Measurements from ENCODE around the gene MPHOSPH9. TPM values are rescaled to one million over a fixed set of nuclear protein-coding genes. Genes with fewer than 3 reads are reported as not detected.
"Not testable (repeated sequence)": the region's sequence is repeated elsewhere in the genome, so short reads cannot be mapped to it uniquely, and the experiment has no call there.

The MPHOSPH9 gene
- total RNA-seq, 4 donors from 2014 or later = 14.2 to 25.3 (median 15.1) TPM

GRCh38 chr12:123253641-123254459 lies 20.9 kb upstream of the MPHOSPH9 start:
- 88% methylated on average over 15 of the region's 24 CpGs for WGBS
- no peaks in the 10 kb centered on the region for H3K27me3 ChIP-seq
- peaks cover 27 to 44% (median 33%) of the 10 kb centered on the region in 4 donors for H3K4me1 ChIP-seq
- no peak overlapping the region for H3K27ac ChIP-seq (replicated peaks in 1 of 4)
- intact Hi-C loops (cut with DNase I) = no loop called here
- no peak for TF ChIP-seq CTCF (IDR thresholded peaks at IDR 0.05)
- no peak for TF ChIP-seq EP300 (IDR thresholded peaks at IDR 0.05)
- no peak for TF ChIP-seq POLR2AphosphoS5 (IDR thresholded peaks at IDR 0.05)
- TF ChIP-seq POLR2A (IDR thresholded peaks at IDR 0.05; ENCODE audit: low read depth) = no peak
- peaks cover 17 to 65% (median 56%) of the 10 kb centered on the region in 4 donors for H3K36me3 ChIP-seq
- no peak for DNase-seq (ENCODE audit: extremely low spot score)
- H3K4me3 ChIP-seq = no peak overlapping the region
- no peaks in the 10 kb centered on the region for H3K9me3 ChIP-seq

GRCh38 chr12:123252365-123252764 lies 19.4 kb upstream of the MPHOSPH9 start:
- H3K27me3 ChIP-seq; H3K27ac ChIP-seq (replicated peaks in 1 of 4); intact Hi-C loops (cut with DNase I); H3K4me3 ChIP-seq; H3K9me3 ChIP-seq; DNase-seq (ENCODE audit: extremely low spot score): not testable (repeated sequence)
- Histone ChIP-seq H3K36me3 (peaks cover 9 to 54% (median 43%) of the 10 kb centered on the region in 4 donors), H3K4me1 (peaks cover 25 to 44% (median 31%) of the 10 kb centered on the region in 4 donors)
- WGBS = 75% methylated on average over 9 of the region's 9 CpGs

GRCh38 chr12:123251403-123252076 lies 18.6 kb upstream of the MPHOSPH9 start:
- no peak overlapping the region for H3K27ac ChIP-seq (replicated peaks in 1 of 4)
- no peaks in the 10 kb centered on the region for H3K27me3 ChIP-seq
- H3K36me3 ChIP-seq = peaks cover under 1 to 46% (median 35%) of the 10 kb centered on the region in 4 donors
- DNase-seq (ENCODE audit: extremely low spot score) = no peak
- intact Hi-C loops (cut with DNase I) = no loop called here
- peaks cover 25 to 44% (median 31%) of the 10 kb centered on the region in 4 donors for H3K4me1 ChIP-seq
- H3K9me3 ChIP-seq = no peaks in the 10 kb centered on the region
- 92% methylated on average over 6 of the region's 8 CpGs for WGBS
- H3K4me3 ChIP-seq = no peak overlapping the region
- TF ChIP-seq EP300 (IDR thresholded peaks at IDR 0.05) = no peak
- TF ChIP-seq POLR2A (IDR thresholded peaks at IDR 0.05; ENCODE audit: low read depth) = no peak
- no peak for TF ChIP-seq POLR2AphosphoS5 (IDR thresholded peaks at IDR 0.05)
- no peak for TF ChIP-seq CTCF (IDR thresholded peaks at IDR 0.05)

GRCh38 chr12:123250471-123251383 lies 17.8 kb upstream of the MPHOSPH9 start:
- no peak overlapping the region for H3K27ac ChIP-seq (replicated peaks in 1 of 4)

GRCh38 chr12:123248996-123249741 lies 16.2 kb upstream of the MPHOSPH9 start:
- H3K4me1 ChIP-seq = peaks cover 22 to 37% (median 27%) of the 10 kb centered on the region in 4 donors
- H3K27ac ChIP-seq (replicated peaks in 1 of 4); H3K4me3 ChIP-seq; intact Hi-C loops (cut with DNase I); H3K27me3 ChIP-seq; DNase-seq (ENCODE audit: extremely low spot score); H3K9me3 ChIP-seq: not testable (repeated sequence)
- WGBS = 97% methylated on average over 14 of the region's 26 CpGs
- H3K36me3 ChIP-seq = peaks cover 0 to 22% (median 14%) of the 10 kb centered on the region in 4 donors

More at GRCh38 chr12:123250471-123251383, 17.8 kb upstream of the MPHOSPH9 start:
- peaks cover 25 to 44% (median 31%) of the 10 kb centered on the region in 4 donors for H3K4me1 ChIP-seq
- H3K4me3 ChIP-seq = no peak overlapping the region
- WGBS = 85% methylated on average over 13 of the region's 13 CpGs
- no peak for DNase-seq (ENCODE audit: extremely low spot score)
- H3K36me3 ChIP-seq = peaks cover 0 to 38% (median 27%) of the 10 kb centered on the region in 4 donors
- H3K27me3 ChIP-seq = no peaks in the 10 kb centered on the region
- no peaks in the 10 kb centered on the region for H3K9me3 ChIP-seq
- no peak for TF ChIP-seq POLR2A (IDR thresholded peaks at IDR 0.05; ENCODE audit: low read depth)
- TF ChIP-seq POLR2AphosphoS5 (IDR thresholded peaks at IDR 0.05) = no peak
- no peak for TF ChIP-seq EP300 (IDR thresholded peaks at IDR 0.05)
- no peak for TF ChIP-seq CTCF (IDR thresholded peaks at IDR 0.05)
- intact Hi-C loops (cut with DNase I) = no loop called here

- H3K4me3 ChIP-seq; H3K27me3 ChIP-seq; intact Hi-C loops (cut with DNase I); H3K27ac ChIP-seq (replicated peaks in 1 of 4); H3K9me3 ChIP-seq; DNase-seq (ENCODE audit: extremely low spot score): not testable (repeated sequence)
- WGBS = 100% methylated on average over 2 of the region's 2 CpGs
- H3K36me3 ChIP-seq = peaks cover 0 to 13% (median 8%) of the 10 kb centered on the region in 4 donors
- H3K4me1 ChIP-seq = peaks cover 15 to 39% (median 27%) of the 10 kb centered on the region in 4 donors
Observed at GRCh38 chr12:123248129-123248528, 15.2 kb upstream of the MPHOSPH9 start.
